NCI-H1092 (cell line): ENCODE measurements around the gene ABHD12.
"Not testable (repeated sequence)": the region's sequence is repeated elsewhere in the genome, so short reads cannot be mapped to it uniquely, and the experiment has no call there.

ENCODE experiments used
- DNase-seq: peaks from one replicate; lab custom pipeline; 2025; lab: John Stamatoyannopoulos, UW

ABHD12 gene

DNA sequence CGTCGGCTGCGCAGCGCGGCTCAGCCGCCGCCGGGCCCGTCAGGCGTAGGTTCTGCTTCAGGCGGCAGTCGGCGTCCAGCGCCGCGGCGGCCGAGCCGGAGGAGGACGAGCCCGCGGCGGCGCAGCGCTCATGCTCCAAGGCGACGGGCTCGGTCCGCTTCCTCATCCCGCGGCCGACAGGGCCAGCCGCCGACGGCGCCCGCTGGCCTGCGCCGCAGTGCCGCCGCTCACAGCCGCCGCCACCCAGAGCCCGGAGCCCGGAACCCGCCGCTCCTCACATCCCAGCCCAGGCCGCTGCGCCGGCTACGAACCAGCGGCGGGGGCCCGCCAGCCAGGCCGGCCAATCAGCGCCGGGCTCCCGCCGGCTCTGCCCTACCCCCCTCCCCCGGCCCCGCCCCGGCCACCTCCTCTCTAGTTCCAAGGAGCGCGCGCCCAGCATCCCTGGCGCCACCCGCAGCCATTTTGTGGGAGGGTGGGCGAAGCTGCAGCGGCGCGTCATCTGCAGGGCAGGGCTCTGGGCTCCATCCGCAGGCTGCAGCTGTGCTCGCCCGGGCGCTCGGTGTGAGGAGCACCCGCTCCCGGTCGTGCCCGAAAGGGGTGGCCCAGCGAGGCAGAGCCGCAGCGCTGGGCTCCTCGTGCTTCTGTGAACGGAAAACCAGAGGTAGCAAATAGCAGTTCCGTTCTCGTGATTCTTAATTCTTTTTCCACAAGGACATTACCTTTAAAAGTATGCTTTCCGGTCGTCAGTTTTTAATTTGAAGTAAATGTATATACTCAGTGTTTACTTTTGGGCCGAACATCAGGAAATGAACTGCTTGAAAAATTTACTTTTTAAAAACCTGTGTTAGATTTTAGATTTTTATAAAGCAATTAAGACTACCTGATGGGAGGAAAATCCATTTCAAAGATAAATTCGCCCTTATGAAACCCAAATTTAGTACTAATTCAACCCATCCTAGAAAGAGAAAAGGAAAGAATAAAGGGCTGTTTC lies at the start of gene ABHD12:
TSS of gene ABHD12 (minus strand) at position 298 of the 991 bp plus-strand sequence. CDS start at position 166, 132 bp downstream.
- DNase-seq, result peak; percentile 96

DNA sequence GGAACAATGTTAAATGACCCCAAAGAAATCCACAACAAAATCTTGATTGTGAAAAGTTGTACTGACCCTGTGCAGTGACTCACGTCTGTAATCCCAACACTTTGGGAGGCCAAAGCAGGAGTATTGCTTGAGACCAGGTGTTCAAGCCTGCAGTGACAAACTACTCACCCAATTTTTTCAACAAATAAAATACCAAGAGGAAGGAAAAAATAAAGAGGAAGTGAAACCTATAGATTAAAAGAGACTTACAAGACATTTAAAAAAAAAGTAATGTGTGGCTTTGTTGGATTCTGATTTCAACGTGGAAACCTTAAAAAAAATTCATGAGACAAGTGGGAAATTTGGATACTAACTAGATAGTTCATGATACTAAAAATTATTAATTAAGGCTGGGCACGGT lies 48.7 kb upstream of the ABHD12 start:
- no peak for DNase-seq

DNA sequence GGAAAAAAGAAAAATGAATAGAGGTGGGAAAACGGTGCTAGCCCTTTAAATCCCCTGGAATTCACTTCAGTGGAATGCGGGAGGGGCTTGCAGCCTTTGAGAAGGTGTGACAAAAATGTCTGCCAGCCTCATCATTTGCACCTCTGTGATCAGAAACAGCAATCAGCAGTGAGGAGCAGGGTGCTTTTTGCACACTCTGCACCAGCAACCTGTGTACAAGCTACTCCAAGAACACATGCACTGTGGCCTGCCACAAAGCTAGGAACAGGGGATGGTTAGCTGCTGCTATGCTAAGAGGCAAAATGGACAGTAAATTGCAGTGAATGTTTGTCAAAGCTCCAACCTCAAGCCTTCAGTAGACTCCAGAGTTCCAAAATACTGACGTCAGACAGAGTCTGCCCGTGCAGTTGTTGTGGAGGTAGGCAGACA lies 46.5 kb upstream of the ABHD12 start:
- no peak for DNase-seq

DNA sequence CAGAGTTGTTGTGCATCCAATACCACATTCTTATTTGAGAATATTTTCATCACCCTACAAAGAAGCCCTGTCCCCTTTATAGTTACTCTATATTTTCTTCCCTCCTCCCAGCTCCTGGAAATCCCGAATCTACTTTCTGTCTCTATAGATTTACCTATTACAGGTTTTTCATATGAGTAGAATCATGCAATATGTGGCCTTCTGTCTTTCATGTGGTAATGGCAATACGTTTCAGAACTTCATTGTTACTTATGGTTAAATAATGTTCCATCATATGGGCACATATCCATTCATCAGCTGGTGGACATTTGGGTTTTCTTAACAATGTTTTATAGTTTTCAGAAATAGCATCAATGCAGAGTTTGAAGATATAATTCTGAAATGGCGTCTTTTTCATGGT lies 33.9 kb upstream of the ABHD12 start:
- no peak for DNase-seq

DNA sequence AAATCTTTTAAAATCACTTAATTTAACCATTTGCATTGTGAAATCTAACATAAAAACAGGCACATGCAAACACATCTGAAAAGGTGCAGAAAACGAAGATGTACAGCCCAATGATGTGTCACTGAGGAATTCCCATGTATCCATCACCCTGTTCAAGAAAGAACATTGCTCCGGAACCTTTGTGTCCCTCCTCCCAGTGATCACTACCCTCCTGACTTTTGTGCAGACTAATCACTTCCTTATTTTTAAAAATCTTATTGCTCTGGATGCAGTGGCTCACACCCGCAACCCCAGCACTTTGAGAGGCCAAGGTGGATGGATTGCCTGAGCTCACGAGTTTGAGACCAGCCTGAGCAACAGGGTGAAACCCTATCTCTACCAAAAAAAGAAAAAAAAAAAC lies 31.4 kb upstream of the ABHD12 start:
- DNase-seq, result no peak

DNA sequence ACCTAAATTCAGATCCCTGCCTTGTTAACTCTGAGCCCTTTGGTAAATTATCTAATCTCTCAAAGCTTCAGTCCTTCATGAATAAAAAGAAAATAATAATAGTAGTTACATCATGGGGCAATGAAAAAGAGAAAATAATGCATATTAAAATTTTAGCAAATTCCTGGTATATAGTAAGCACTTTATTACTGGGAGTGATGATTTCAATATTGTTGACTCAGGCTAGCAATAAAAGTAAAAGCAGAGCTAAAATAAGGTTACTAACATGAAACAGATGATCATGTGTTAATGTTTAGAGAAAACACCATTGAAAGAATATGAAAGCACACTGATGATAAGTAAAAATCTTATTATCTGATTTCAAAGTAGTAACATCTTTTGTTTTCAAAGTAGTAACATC lies 30.5 kb upstream of the ABHD12 start:
- DNase-seq, result no peak

DNA sequence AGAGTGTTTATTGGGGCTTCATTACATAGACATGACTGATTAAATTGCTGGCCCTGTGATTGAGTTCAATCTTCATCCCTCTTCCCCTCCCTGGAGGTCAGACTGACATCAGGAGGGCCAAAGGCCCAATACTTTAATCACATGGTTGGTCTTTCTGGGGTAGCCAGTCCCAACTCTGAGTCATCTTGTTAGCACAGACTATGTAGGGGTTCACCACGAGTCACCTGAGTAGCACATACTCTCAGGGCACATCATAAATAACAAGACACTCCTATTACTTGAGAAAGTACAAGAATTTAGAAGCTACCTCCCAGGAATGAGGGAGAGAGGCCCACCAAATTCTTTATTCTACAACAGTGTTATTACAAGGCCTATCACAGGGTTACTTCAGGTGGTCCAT lies 28.1 kb upstream of the ABHD12 start:
- DNase-seq, result no peak

DNA sequence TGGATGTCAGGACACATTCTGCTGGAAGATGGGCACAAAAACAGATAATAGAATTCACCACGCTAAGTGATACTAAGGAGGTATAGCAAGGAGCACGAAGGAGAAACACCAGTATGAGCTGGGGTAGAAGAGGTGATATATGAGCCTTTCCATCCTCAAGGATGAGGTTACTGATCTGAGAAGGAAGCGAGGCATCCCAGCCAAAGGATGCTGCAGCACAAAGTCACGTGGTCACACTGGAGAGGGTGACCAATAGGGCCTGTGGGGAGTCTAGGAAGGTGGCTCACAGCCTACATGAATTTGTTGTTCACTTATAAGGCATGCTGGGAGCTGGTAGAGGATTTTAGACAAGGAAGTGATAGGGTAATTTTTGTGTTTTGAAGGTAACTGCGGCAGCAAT lies 18.3 kb upstream of the ABHD12 start:
- no peak for DNase-seq

DNA sequence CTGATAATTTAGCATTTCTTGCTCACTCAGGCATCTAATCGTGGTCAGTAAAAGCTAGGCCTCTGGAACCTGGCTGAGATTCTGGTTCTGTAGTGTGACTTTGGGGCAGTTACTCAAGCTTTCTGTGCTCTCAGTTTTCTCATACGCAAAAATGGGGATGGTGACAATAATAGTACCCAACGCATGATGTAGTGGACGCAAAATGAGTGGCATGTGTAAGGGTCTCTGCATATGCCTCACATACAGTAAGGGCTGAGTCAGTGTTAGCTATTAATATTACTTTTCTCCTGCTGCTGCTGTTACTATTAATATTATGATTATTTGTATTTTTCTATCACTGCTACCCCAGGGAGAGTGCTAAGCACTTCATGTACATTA lies 17.5 kb upstream of the ABHD12 start:
- no peak for DNase-seq

DNA sequence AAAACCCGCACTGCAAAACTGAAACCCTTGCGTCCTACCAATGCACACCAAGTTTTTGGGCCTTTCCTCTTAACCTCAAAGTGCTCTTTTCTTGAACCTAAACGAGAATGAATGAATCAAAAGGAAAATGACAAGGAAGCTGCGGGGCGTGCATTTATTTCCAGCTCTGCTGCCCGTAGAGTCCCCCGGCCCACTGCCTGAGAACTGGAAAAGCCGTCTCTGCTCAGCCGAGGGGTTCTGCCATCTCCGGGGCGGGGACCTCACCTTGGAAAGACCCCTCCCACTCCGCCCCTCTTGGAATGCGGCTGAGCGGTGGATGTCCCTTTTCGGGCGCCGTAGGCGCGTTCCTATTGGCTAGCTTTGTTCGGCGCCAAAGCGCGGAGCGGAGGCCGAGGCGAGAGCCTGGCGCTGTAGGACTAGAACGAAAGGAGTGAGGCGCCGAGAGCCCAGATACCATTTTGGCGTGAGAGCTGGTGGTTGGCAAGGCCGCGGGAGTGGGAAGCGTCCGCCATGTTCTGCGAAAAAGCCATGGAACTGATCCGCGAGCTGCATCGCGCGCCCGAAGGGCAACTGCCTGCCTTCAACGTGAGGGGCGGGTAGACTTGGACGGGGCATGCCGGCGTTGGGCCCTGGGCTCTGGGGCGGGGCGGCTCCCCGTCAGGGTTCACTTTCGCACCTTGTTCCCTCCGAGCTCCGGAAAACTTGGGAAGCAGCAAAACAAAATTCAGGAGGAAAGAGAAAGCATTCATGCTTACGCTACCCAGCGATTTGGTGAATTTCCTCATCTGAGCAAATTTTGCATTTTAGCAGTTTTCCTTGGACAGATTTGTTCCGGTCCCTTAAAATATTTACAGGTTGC lies 16.9 kb upstream of the ABHD12 start, which contains the start of gene GINS1:
TSS of gene GINS1 (plus strand) at position 363 of the 859 bp plus-strand sequence. CDS start at position 511, 148 bp downstream.
- DNase-seq, result peak; percentile 89

DNA sequence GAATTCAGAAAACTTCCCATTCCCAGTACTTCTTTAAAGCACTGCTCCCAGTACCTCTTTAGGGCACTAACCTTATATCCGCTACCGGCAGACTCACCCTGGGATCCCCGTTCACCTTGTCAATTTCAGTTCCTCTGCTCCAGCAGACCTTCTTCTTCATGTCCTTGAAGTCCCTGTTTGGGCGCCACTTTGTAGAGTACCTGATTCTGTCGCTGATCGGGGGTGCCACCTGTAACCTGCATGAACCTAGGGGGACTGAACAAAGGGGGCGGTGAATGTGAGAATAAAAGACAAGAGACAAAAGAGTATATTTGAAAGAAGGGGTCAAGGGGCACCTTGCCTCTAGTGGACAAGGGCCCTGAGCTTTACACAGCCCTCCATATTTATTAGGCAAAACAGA lies 11.9 kb upstream of the ABHD12 start:
- DNase-seq, result no peak

DNA sequence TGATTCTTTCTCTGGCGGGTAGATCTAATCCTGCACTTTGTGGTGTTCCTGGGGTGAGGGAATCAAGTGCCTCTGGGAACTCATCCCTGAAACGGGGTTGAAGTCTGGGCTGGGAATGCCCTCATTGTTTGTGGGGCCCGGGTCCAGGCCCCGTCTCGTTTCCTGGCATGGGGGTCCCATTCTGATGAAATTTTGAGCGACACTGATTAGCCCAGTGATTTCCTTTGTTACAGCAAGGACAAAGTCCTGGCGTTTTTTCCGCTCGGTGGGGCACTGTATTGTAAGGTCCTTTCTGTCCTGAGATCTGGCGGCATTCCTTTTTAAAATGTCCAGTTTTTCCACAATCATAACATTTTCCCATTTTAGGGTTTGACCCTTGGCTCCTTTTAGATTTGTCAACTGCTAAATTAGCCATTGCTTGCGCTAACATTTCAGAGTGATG lies 9.7 kb upstream of the ABHD12 start:
- DNase-seq, result not testable (repeated sequence)

DNA sequence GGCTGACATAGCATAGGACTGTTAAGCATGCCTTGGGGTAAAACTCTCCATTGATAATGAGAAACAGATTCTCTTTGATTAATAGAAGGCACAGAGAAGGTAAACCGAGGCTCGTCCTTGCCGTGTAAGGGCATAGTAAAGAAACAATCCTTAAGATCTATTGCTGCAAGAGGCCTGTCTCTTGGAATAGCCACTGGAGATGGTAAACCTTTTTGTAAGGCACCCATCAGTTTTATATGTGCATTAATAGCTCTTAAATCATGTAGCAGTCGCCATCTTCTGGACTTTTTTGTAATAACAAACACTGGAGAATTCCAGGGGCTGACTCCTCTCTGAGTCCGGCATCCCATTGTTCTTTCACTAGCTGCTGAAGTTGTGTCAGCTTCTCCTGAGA lies 8.4 kb upstream of the ABHD12 start:
- DNase-seq, result peak; percentile 24

DNA sequence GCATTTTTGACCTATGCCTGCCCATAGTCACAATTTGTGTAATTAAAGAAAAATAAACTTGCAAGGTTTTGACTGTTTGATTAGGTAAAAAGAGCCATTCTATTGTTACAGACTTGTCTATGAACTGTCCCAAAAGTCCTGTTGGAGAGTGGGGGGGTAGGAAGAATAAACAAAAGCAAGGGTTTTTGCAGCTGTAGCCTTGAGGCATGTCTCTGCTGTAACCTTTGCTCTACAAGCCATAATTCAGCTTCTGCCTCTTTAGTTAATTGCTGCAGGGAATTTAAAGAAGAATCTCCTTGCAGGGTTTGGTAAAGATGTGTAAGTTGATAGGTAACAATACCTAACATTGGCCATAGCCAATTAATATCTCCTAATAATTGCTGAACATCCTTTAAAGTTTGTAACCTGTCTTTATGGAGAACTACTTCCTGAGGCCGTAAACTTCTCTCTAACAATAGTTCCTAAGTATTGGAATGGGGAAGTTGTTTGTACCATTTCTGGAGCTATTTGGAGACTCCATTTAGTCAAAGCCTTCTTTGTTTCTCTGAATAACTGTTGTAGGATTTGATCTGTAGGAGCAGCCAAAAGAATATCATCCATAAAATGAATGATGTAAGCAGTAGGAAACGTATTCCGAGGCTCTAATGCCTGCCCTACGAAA lies 7.9 kb upstream of the ABHD12 start:
- no peak for DNase-seq

DNA sequence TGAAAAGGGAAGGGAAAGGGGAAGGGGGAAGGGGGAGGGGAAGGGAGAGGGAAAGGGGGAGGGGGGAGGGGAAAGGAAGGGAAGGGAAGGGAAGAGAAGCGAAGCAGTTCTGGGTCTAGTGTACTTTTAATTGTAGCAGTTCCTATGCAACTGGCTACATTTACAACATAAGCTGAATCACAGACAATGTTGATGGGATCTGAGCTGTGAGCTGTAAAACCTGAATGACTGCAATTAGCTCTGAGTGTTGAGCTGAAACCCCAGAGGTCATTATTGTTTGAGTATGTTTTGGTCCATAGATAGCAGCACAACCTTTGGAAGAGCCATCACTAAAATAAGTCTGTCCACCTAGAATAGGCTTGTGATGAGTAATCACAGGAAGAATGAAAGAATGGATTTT lies 7.2 kb upstream of the ABHD12 start:
- DNase-seq, result no peak

DNA sequence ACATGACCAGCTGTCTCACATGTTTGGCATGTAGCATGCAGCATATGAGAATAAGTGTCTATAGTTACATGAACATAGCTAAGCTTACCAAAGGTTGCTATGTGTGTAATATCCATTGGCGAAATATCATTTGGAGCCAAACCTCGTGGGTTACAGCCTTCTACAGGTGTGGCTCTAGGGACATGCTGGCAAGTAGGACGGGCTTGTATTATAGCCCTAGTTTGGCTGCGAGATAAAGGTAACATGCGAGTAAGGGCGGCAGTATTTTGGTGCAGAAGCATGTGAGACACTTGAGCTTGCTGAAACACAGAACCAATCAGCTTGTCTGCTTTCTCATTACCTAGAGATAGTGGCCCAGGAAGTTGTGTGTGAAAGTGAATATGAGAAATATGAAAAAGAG lies 6.5 kb upstream of the ABHD12 start:
- DNase-seq, result no peak

DNA sequence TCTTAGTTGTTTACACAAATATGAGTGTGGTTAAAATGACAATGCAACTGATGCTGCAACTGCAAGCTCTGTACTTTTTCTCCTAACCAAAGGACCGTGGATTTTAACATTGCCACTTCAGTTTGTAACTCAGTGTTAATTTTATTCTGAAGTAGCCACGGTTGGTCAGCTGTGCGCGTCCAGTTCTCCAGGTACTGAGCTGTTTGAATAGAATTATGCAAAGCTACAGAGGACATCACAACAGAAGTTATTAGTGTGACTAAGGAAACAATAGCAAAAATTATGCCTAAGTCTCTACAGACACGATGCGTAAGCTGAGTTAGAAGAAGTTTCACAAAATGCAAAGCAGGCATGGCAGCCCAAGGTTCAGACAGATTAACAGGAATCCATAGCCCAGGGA lies 4.4 kb upstream of the ABHD12 start:
- DNase-seq, result no peak

DNA sequence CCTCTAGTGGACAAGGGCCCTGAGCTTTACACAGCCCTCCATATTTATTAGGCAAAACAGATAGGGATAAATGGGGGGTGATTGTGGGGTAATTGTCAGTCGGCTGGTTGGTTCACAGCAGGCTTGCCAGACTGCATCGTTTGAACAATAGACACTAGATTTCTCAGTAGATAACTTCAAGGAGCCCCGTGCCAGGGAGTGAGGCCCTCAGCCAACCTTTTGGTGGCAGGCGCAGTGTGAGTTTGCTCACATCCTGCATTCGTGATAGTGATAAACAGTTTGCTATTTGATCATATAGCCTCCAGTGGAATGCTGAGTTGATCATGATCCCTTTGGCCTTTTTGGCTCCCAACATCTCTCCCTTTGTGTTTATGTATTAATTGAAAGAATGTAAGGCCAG lies 3.6 kb upstream of the ABHD12 start:
- DNase-seq, result no peak

DNA sequence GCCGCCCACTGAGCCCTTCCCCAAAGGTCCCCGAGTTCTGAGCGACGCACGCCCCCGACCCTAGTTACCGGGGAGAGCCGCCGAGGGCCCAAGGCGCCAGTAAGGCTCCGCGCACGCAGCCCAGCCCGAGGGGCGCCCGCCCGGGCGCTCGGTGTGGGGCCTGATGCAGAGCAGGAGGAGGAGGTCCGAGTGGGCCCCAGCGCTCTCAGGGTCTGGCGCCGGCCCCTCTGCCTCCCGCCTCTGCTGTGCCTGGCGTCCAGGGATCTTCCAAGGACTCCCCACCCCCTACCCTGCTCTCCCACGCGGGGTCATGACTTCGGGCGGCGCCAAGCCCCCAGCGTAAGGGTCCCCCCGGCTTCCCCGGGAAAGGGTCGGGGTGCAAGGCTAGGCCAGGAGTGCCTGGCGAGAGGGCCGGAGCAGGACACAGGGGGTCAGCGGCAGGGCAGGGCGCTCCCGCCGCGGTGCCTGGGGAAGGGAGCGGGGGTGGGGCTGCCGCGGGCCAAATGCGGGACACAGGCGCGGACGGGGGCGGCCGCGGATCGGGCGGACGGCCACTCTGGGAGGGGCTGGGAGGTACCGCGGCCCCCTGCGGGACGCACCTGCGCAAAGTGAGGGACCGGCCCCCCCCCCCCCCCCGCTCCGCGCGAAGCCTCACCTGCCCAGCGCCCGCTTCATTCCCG lies 637 bp downstream of the ABHD12 start:
- DNase-seq, result no peak

DNA sequence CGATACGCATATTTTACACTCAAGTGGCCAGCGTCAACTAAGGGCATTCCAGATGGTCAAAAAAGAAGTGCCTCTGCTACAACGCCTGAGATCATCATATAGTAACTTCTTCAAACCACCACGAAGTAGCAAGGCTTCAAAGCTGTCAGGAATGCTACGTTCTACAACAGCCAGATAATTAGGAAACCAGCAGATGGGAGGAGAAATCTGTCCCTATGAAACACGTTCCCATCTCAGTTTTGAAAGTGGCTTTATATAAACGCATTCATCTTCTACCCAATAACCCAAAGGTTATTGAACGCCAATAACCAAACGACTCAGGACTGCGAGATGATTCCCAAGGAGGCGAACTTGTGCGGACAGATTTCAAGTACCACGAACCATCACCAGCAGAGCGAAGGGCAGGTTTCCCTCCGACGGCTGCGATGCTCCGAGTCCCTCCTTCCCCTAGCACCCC lies 1.2 kb downstream of the ABHD12 start:
- DNase-seq, result no peak

DNA sequence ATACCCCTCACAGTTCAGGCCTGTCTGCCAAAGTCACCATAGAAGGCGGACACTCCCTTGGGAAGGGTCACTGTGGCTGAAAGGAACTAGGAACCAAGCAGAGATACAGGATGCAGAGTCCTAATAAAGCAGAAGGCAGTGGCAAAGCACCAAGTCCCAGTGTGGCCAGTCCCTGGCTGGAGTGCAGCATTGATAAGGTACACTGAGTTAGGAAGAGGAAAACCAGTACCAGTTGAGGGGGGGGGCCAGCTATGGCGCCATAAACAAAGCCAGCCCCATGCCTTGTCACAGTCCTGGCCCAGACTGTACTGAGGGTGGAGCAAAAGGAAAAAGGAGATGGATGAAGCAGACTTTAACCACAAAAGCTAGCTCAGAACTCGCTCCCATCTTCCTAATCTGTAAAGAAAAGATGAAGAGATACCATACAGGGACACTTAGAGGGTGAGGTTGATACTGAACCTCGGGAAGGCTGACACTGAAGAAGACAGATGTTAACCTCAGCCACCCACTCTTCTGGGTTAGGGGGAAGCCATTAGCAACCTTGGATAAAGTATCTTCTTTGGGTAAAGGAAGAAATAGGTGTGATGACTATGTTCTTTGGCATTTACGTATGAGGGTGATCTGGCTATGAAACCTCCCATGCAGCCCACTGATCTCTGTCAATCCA lies 7.8 kb downstream of the ABHD12 start:
- DNase-seq, result no peak
